HS-27A (cell line): ENCODE data around the gene HOXB5.
A peak's percentile ranks its signal among the peaks of the same experiment; 100 is the strongest.

ENCODE experiments used
- DNase-seq: peaks from one replicate; pipeline ENCODE4 v3.0.0-alpha.2; 2012; ENCODE audit warnings: low read depth, missing footprints

Gene HOXB5

GRCh38 chr17:48546924-48547807 is 46.4 kb downstream of the HOXB5 start:
- DNase-seq, result no peak

DNA sequence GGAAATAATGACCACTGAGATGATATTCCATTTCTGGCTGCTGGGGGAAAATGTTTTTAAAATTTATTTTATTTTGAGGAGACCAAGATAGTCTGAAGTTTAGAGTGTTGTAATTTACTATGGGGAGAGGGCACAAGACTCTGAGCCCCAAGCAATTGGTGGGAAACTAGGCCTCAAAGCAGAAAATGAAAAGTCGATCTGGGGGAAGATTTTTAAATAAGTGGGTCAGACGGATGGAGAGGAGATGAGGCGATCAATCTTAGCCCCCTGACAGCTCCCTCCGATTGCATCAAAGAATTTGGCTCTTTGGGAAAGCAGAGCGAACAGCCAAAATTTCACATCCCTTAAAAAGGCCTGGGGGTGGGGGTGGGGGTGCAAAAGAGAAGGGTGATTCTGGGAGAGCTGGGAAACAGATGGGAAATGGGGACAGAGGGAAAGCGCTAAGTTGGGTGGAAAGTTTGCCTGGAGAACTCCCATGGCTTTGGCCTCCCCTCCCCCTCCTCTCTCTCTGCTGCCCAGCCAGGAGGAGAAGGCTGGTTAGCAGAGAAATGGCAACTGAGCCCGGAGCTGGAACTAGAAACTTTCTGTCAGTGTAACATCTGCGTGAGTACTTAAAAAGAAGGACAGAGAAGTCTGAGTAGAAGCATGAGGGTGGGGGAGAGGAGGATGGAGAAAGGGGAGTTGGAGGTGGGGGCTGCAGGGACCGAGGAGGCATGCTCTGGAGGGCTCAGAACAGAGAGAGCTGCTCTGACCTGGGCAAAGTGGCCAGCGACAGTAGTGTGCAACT is 47.2 kb downstream of the HOXB5 start:
- DNase-seq, result no peak

- no peak for DNase-seq
Observed at GRCh38 chr17:48545539-48545938, 48.0 kb downstream of the HOXB5 start.

- no peak for DNase-seq
Observed at GRCh38 chr17:48545022-48545375, 48.6 kb downstream of the HOXB5 start, which contains the start of gene HOXB2. Gene HOXB2, minus strand, starts transcription at chr17:48545109. Its CDS starts 198 bp downstream, at chr17:48544911.

DNA sequence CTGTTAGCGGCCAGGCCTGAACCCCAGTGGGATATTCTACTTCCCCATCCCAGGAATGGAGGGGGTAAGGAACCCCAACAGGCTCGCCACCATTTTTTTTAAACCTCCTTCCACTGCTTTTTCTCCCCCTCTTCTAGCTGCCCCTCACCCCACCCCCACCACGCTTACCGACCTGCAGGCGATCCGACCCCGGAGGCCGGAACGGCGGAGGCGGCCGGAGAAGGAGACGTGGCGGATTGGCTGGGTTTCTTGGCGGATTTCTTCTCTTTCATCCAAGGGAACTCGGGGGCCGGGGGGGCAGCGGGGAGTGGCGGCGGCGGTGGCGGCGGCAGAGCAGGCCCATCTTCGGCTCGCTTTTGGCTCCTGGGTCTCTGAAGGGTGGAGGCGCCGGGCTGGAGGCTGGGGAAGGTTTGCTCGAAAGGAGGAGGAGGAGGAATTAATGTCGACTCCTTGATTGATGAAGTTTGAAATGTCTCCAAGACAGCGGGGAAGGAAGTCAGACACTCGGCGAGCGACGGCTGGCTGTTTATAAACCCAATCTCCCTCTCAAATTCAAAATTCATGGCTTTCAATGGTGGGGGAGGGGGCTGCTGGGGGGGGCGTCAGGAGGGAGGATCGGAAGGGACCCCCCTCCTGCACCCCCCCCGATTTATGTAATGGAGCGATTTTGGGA is 49.1 kb downstream of the HOXB5 start:
- DNase-seq, result no peak

- DNase-seq, result no peak
Observed at GRCh38 chr17:48543854-48544348, 49.7 kb downstream of the HOXB5 start.

- peak; percentile 66 for DNase-seq
Observed at GRCh38 chr17:48543107-48543853, 50.3 kb downstream of the HOXB5 start.

- DNase-seq, result no peak
Observed at GRCh38 chr17:48542698-48543106, 50.9 kb downstream of the HOXB5 start.

DNA sequence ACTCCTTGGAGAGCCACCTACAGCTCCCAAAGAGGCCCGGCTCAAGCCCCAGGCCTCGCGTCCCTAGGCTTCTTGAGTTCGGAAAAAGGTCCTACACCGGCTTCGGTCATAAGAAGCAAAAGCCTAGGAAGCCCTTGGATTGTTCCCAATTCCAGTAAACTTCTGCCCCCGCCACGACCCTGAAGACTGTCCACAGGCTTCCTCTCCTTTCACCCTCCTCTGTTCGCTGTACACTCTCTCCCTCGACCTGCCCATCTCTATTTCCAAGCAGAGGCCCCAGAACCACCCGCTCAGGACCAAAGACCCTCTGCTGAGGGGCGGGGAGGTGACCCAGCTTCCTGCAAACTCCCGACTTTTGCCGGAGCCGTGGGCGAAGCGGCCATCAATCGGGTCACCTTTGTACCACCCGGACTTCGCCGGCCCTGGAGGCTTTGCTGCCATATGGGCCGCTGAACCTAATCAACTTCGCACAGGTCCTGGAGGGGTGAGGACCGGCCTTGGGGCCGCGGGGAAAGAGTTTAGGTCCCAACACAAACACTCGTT is 51.4 kb downstream of the HOXB5 start:
- DNase-seq, result no peak

DNA sequence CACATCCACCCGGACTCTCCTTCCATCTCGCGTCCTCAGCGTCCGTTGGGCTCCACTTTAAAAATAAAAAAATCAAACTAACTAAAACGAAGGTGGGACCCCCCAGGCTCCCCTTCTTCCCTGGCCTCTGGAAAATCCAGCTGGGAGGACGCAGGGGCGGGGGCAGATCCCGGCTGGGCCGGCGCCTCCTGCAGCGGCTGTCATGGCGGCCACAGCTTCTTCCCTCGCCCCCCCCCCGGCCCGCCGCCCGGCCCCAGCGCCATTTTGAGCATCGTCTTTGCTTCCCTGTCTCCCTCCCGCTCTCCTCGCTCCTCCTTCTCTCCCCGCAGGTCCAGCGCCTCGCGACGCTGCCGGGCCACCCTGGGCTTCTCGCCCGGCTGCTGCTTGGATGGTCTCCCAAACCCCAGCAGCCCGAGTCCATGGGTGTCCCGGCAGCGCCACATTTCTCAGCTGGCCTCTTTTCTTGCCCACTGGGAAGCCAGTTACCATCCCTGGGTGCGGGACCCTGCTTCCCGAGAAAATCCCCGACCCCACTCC is 51.9 kb downstream of the HOXB5 start:
- no peak for DNase-seq
